BLaER1 treated with 17β-estradiol and CSF1 and Interleukin-3, amounts not matched to agents 10 nM and 100 nM (cell line): Measurements from ENCODE around the gene PGLYRP4.
A peak's percentile ranks its signal among the peaks of the same experiment; 100 is the strongest.

Experiments
- H3K27ac ChIP-seq, 11 experiments: shearing (Covaris generic); formaldehyde crosslinking; 2 replicates each; pipeline ENCODE4 v1.8.1; 2022
- H3K27me3 ChIP-seq, 11 experiments: shearing (Covaris generic); formaldehyde crosslinking; 2 replicates each; pipeline ENCODE4 v1.8.1; 2022
- H3K36me3 ChIP-seq, 11 experiments: shearing (Covaris generic); formaldehyde crosslinking; 2 replicates each; pipeline ENCODE4 v1.8.1; 2022
- H3K4me1 ChIP-seq, 10 experiments: shearing (Covaris generic); formaldehyde crosslinking; 2 replicates each; pipeline ENCODE4 v1.8.1; 2022
- H3K4me2 ChIP-seq, 11 experiments: shearing (Covaris generic); formaldehyde crosslinking; 2 replicates each; pipeline ENCODE4 v1.8.1; 2022
- H3K4me3 ChIP-seq, 10 experiments: shearing (Covaris generic); formaldehyde crosslinking; 2 replicates each; pipeline ENCODE4 v1.8.1; 2022
- H3K9ac ChIP-seq, 11 experiments: shearing (Covaris generic); formaldehyde crosslinking; 2 replicates each; pipeline ENCODE4 v1.8.1; 2022
- H3K9me3 ChIP-seq, 11 experiments: shearing (Covaris generic); formaldehyde crosslinking; replicated peaks in 1 of 11; 2 replicates each; pipeline ENCODE4 v1.8.1; 2022
- H4K20me1 ChIP-seq, 11 experiments: shearing (Covaris generic); formaldehyde crosslinking; 2 replicates each; pipeline ENCODE4 v1.8.1; 2022
- Cebpa-rat ChIP-seq, 11 experiments: shearing (Covaris generic); IDR thresholded peaks; 2 replicates each; pipeline ENCODE4 v1.8.1; 2022

The PGLYRP4 gene

GRCh38 chr1:153362187-153362775, 13.6 kb upstream of the PGLYRP4 start:
- H3K9ac ChIP-seq = peak overlapping the region in 6 of 11 experiments; percentile 85 to 94 (median 92); a peak in 11 of 22 replicates
- H3K4me3 ChIP-seq = no peak overlapping the region
- peaks cover 0 to 11% (median 0%) of the 10 kb centered on the region in 11 experiments; a peak in 2 of 22 replicates for H3K9me3 ChIP-seq
- no peak for TF ChIP-seq Cebpa-rat (IDR thresholded peaks at IDR 0.05)
- peak overlapping the region in 5 of 11 experiments; percentile 40 to 98 (median 86); a peak in 9 of 22 replicates for H3K4me2 ChIP-seq
- no peaks in the 10 kb centered on the region for H3K27me3 ChIP-seq
- H3K4me1 ChIP-seq = peaks cover 10 to 100% (median 66%) of the 10 kb centered on the region in 10 experiments
- peaks cover 0 to 30% (median 10%) of the 10 kb centered on the region in 11 experiments; a peak in 12 of 22 replicates for H3K36me3 ChIP-seq
- peak overlapping the region in 9 of 11 experiments; percentile 11 to 98 (median 94); a peak in 17 of 22 replicates for H3K27ac ChIP-seq
- H4K20me1 ChIP-seq = peaks cover 0 to 7% (median 0%) of the 10 kb centered on the region in 11 experiments; a peak in 2 of 22 replicates

- Histone ChIP-seq H3K4me3 (0 out of 20 replicates have a peak overlapping the region, but pooled peaks of 1 of the 10 experiments have one; percentile 74), H3K36me3 (peaks cover 0 to 30% (median 10%) of the 10 kb centered on the region in 11 experiments; a peak in 12 of 22 replicates)
Observed at GRCh38 chr1:153361480-153362109, 13.0 kb upstream of the PGLYRP4 start.

GRCh38 chr1:153360592-153361479, 12.2 kb upstream of the PGLYRP4 start:
- H3K4me1 ChIP-seq = peaks cover 13 to 100% (median 74%) of the 10 kb centered on the region in 10 experiments
- H3K9ac ChIP-seq = peak overlapping the region in 7 of 11 experiments; percentile 8 to 94 (median 89); a peak in 14 of 22 replicates
- H3K4me2 ChIP-seq = peak overlapping the region in 7 of 11 experiments; percentile 83 to 99 (median 96); a peak in 15 of 22 replicates
- H3K27me3 ChIP-seq = no peaks in the 10 kb centered on the region
- H3K36me3 ChIP-seq = peaks cover 0 to 30% (median 10%) of the 10 kb centered on the region in 11 experiments; a peak in 12 of 22 replicates
- no peak for TF ChIP-seq Cebpa-rat (IDR thresholded peaks at IDR 0.05)
- H3K9me3 ChIP-seq = peaks cover 0 to 18% (median 0%) of the 10 kb centered on the region in 11 experiments; a peak in 2 of 22 replicates
- H3K27ac ChIP-seq = peak overlapping the region in 9 of 11 experiments; percentile 17 to 98 (median 94); a peak in 18 of 22 replicates
- H3K4me3 ChIP-seq = peak overlapping the region in 6 of 10 experiments; percentile 61 to 76 (median 66); a peak in 9 of 20 replicates
- peaks cover 0 to 7% (median 0%) of the 10 kb centered on the region in 11 experiments; a peak in 2 of 22 replicates for H4K20me1 ChIP-seq

More at GRCh38 chr1:153361480-153362109, 13.0 kb upstream of the PGLYRP4 start:
- peaks cover 13 to 100% (median 70%) of the 10 kb centered on the region in 10 experiments for H3K4me1 ChIP-seq
- no peaks in the 10 kb centered on the region for H3K27me3 ChIP-seq
- TF ChIP-seq Cebpa-rat (IDR thresholded peaks at IDR 0.05) = no peak
- peaks cover 0 to 7% (median 0%) of the 10 kb centered on the region in 11 experiments; a peak in 2 of 22 replicates for H4K20me1 ChIP-seq
- H3K27ac ChIP-seq = peak overlapping the region in 10 of 11 experiments; percentile 12 to 98 (median 92); a peak in 19 of 22 replicates
- peak overlapping the region in 6 of 11 experiments; percentile 85 to 94 (median 92); a peak in 12 of 22 replicates for H3K9ac ChIP-seq
- H3K9me3 ChIP-seq = peaks cover 0 to 18% (median 0%) of the 10 kb centered on the region in 11 experiments; a peak in 2 of 22 replicates
- H3K4me2 ChIP-seq = peak overlapping the region in 5 of 11 experiments; percentile 86 to 99 (median 98); a peak in 9 of 22 replicates

GRCh38 chr1:153360190-153360589, 11.5 kb upstream of the PGLYRP4 start:
- H4K20me1 ChIP-seq = peaks cover 0 to 7% (median 0%) of the 10 kb centered on the region in 11 experiments; a peak in 2 of 22 replicates
- peaks cover 0 to 30% (median 10%) of the 10 kb centered on the region in 11 experiments; a peak in 12 of 22 replicates for H3K36me3 ChIP-seq
- peak overlapping the region in 7 of 10 experiments; percentile 52 to 76 (median 64); a peak in 12 of 20 replicates for H3K4me3 ChIP-seq
- H3K9ac ChIP-seq = peak overlapping the region in 8 of 11 experiments; percentile 69 to 94 (median 88); a peak in 14 of 22 replicates
- H3K4me2 ChIP-seq = peak overlapping the region in 9 of 11 experiments; percentile 8 to 99 (median 93); a peak in 16 of 22 replicates
- no peak for TF ChIP-seq Cebpa-rat (IDR thresholded peaks at IDR 0.05)
- peaks cover 13 to 100% (median 75%) of the 10 kb centered on the region in 10 experiments for H3K4me1 ChIP-seq
- H3K27me3 ChIP-seq = no peaks in the 10 kb centered on the region
- peak overlapping the region in 9 of 11 experiments; percentile 17 to 98 (median 94); a peak in 18 of 22 replicates for H3K27ac ChIP-seq
- peaks cover 0 to 18% (median 0%) of the 10 kb centered on the region in 11 experiments; a peak in 2 of 22 replicates for H3K9me3 ChIP-seq

GRCh38 chr1:153359241-153359640, 10.6 kb upstream of the PGLYRP4 start:
- Histone ChIP-seq H3K27ac (peak overlapping the region in 10 of 11 experiments; percentile 78 to 98 (median 92); a peak in 18 of 22 replicates), H3K9me3 (peaks cover 0 to 18% (median 0%) of the 10 kb centered on the region in 11 experiments; a peak in 2 of 22 replicates), H3K4me2 (peak overlapping the region in 9 of 11 experiments; percentile 8 to 99 (median 93); a peak in 16 of 22 replicates), H3K27me3 (no peaks in the 10 kb centered on the region), H3K4me1 (peaks cover 13 to 100% (median 75%) of the 10 kb centered on the region in 10 experiments), H3K4me3 (peak overlapping the region in 8 of 10 experiments; percentile 36 to 76 (median 63); a peak in 14 of 20 replicates), H3K36me3 (peaks cover 0 to 30% (median 10%) of the 10 kb centered on the region in 11 experiments; a peak in 12 of 22 replicates), H3K9ac (peak overlapping the region in 8 of 11 experiments; percentile 69 to 94 (median 88); a peak in 14 of 22 replicates), H4K20me1 (peaks cover 0 to 7% (median 0%) of the 10 kb centered on the region in 11 experiments; a peak in 3 of 22 replicates)
- TF ChIP-seq Cebpa-rat (IDR thresholded peaks at IDR 0.05) = no peak

DNA sequence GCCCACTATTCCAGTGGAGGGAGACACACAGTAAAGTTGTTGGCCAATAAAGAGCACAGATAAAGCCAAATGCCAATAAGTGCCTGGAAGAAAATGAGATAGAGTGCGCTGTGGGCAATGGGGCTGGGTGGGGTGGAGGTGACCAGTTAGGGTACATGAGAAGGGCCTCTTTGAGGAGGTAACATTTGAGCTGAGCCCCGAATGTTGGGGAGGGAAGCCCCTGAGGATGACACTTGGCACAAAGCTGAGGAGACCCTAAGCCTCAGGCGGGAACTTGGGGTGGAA, 10.0 kb upstream of the PGLYRP4 start:
- H3K9me3 ChIP-seq = peaks cover 0 to 18% (median 0%) of the 10 kb centered on the region in 11 experiments; a peak in 2 of 22 replicates
- peaks cover 13 to 100% (median 73%) of the 10 kb centered on the region in 10 experiments for H3K4me1 ChIP-seq
- H4K20me1 ChIP-seq = peaks cover 0 to 7% (median 0%) of the 10 kb centered on the region in 11 experiments; a peak in 3 of 22 replicates
- peak overlapping the region in 10 of 11 experiments; percentile 78 to 98 (median 92); a peak in 20 of 22 replicates for H3K27ac ChIP-seq
- peak overlapping the region in 8 of 10 experiments; percentile 36 to 76 (median 63); a peak in 15 of 20 replicates for H3K4me3 ChIP-seq
- H3K36me3 ChIP-seq = peaks cover 0 to 30% (median 10%) of the 10 kb centered on the region in 11 experiments; a peak in 12 of 22 replicates
- H3K9ac ChIP-seq = peak overlapping the region in 9 of 11 experiments; percentile 2 to 94 (median 87); a peak in 16 of 22 replicates
- peak overlapping the region in 10 of 11 experiments; percentile 78 to 99 (median 90); a peak in 17 of 22 replicates for H3K4me2 ChIP-seq
- TF ChIP-seq Cebpa-rat (IDR thresholded peaks at IDR 0.05) = no peak
- no peaks in the 10 kb centered on the region for H3K27me3 ChIP-seq
